Pancreas (tissue), 10 donors: Measurements from ENCODE around the gene STT3A. TPM values are rescaled to one million over a fixed set of nuclear protein-coding genes. Genes with fewer than 3 reads are reported as not detected.

Source experiments
- ATAC-seq, 4 donors: fragments of 200-7000 bp; cut with Tn5 transposase; one replicate each; pipeline versions ENCODE4 v1.8.0 to v1.9.1; 2020; ENCODE audit warnings: mild to moderate bottlenecking in 4 of 4, moderate library complexity in 4 of 4
- DNase-seq, 6 donors: peaks; one replicate each; pipeline ENCODE4 v3.0.0-alpha.2; 2020
- FAIRE-seq: peaks from 2 replicates; lab custom pipeline; 2012; peaks lifted over from hg19 to GRCh38; lab: Jason Lieb, UNC
- H3K27ac ChIP-seq, 4 donors: fragments of 200-600 bp; sonication (generic); 1 replicate in 3 of 4; 2 replicates in 1 of 4; pipeline versions ENCODE4 v1.5.0 to v1.8.0; 2020
- H3K27me3 ChIP-seq, 4 donors: fragments of 200-600 bp; one replicate each; pipeline ENCODE4 v1.8.0; 2021
- H3K36me3 ChIP-seq, 3 donors: fragments of 200-600 bp; sonication (generic) in 1 of 3; one replicate each; pipeline versions ENCODE4 v1.5.0 to v1.8.0; 2020 to 2021
- H3K4me1 ChIP-seq, 3 donors: fragments of 200-600 bp; one replicate each; pipeline ENCODE4 v1.8.0; 2021
- H3K4me3 ChIP-seq, 4 donors: fragments of 200-600 bp; sonication (generic) in 2 of 4; one replicate each; pipeline versions ENCODE4 v1.5.0 to v1.8.0; 2020 to 2021
- H3K9me3 ChIP-seq, 4 donors: fragments of 200-600 bp; one replicate each; pipeline ENCODE4 v1.8.0; 2021
- WGBS, 2 donors: extraction: QIAGEN DNeasy Blood & Tissue Kit; methylation state at CpG; one replicate each; pipeline ENCODE4 v1.1.7; 2013; 5-methylcytosine and 5-hydroxymethylcytosine counted together
- intact Hi-C, 3 donors: fragments of 100-400 bp; cut with DNase I; formaldehyde crosslinking; loops; one replicate each; pipeline versions ENCODE4 v1.11.1 to v1.14.2; 2022
- polyA plus RNA-seq, 2 donors: library from polyadenylated mRNA; stranded (reverse); fragments of 200-250 nt; gene quantifications; one replicate each; pipeline ENCODE4 v1.2.3, GENCODE V29; 2013
- total RNA-seq, 6 donors: library from RNA; stranded (reverse); fragmentation: NEBNext Ultra II Directional in 4 of 6; extraction: Animal tissue kit (Norgen Biotek cat#: 25700) in 4 of 6; gene quantifications; one replicate each; pipeline versions ENCODE4 v1.2.1 to v1.2.4, GENCODE V29; 2021 to 2023
- TF ChIP-seq, protein P1 (sequence below), 4 donors: fragments of 200-600 bp; sonication (generic) in 3 of 4; IDR thresholded peaks; one replicate each; pipeline versions ENCODE4 v1.5.0 to v1.8.0; 2021; ENCODE audit warnings: antibody characterized with exemption in 4 of 4
- donor health status: healthy with polysubstance abuse.
- donor health status: DM: no; HTN: no; CAD: no; lungs with moderate emphysema.
- donor health status: DM: no; HTN: no; CAD: no.
- donor health status: control.
- donor health status: control.
- donor health status: Bipolar disorder and iron deficiency.
- donor health status: DM: yes; HTN: yes; CAD: no.
- donor health status: DM: no; HTN: no; CAD: no.
- donor health status: DM: no; HTN: no; CAD: no.
- donor health status: DM: yes; HTN: yes; CAD: no.

The STT3A gene
- total and polyA plus RNA-seq, 8 donors: 37.4 to 121 (median 89.4) TPM

DNA sequence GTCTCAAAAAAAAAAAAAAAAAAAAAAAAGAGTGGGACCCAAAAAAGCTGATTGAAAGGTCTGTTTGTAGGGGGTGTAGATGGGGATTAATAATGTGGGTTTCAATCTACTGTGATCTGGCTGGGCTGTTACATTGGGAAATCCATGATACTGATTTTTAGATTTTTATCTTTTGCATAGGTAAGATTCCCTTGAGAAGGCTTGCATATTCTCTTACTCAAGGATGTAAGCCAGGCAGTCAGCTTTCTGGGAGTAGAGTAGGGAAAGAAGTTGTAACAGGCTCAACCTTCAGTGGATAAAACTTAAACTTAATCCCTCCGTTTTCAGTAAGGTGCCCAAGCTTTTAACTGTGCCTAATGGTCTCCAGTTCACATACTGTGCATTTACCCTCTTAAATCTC is 30.4 kb downstream of the STT3A start:
- intact Hi-C loops: no loop called here
- no peak for DNase-seq
- TF ChIP-seq, protein P1, sequence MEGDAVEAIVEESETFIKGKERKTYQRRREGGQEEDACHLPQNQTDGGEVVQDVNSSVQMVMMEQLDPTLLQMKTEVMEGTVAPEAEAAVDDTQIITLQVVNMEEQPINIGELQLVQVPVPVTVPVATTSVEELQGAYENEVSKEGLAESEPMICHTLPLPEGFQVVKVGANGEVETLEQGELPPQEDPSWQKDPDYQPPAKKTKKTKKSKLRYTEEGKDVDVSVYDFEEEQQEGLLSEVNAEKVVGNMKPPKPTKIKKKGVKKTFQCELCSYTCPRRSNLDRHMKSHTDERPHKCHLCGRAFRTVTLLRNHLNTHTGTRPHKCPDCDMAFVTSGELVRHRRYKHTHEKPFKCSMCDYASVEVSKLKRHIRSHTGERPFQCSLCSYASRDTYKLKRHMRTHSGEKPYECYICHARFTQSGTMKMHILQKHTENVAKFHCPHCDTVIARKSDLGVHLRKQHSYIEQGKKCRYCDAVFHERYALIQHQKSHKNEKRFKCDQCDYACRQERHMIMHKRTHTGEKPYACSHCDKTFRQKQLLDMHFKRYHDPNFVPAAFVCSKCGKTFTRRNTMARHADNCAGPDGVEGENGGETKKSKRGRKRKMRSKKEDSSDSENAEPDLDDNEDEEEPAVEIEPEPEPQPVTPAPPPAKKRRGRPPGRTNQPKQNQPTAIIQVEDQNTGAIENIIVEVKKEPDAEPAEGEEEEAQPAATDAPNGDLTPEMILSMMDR (IDR thresholded peaks at IDR 0.05): no peak
- ATAC-seq: no peak
- Histone ChIP-seq H3K27ac (no peak overlapping the region), H3K27me3 (no peaks in the 10 kb centered on the region), H3K4me1 (peaks cover 0 to 14% (median 11%) of the 10 kb centered on the region in 3 donors), H3K36me3 (peaks cover 9 to 39% (median 30%) of the 10 kb centered on the region in 3 donors), H3K9me3 (no peaks in the 10 kb centered on the region), H3K4me3 (no peak overlapping the region)
- no peak for FAIRE-seq
- 80 to 86% methylated on average over 1 of the region's 1 CpG for WGBS, 2 donors

DNA sequence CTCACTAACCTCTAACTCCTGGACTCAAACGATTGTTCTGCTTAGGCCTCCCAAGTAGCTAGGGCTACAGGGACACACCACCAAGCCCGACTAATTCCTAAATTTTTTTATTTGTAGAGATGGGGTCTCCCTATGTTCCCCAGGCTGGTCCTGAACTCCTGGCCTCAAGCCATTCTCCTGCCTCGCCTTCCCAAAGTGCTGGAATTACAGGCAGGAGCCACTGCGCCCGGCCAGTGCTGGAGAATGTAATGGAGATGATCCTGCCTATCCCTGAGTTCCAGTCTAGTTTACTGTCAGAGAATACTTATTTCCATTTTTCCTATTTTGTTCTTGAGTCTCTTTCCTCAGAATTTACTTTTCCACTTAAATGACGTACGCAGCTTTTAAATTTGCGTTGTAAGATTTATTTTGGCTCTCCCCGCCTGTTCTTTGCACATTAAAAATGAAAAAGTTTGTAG is 32.1 kb downstream of the STT3A start, which contains the start of gene CHEK1:
TSS of gene CHEK1 (plus strand) at position 408 of the 458 bp plus-strand sequence. CDS start 1,606 bp downstream, outside the sequence.
- intact Hi-C loops: no loop called here
- no peak for FAIRE-seq
- Histone ChIP-seq H3K4me3 (peak within 1 kb of the TSS; percentile 41 to 75 (median 67)), H3K9me3 (no peaks in the 10 kb centered on the region), H3K27me3 (no peaks in the 10 kb centered on the region), H3K27ac (peak within 1 kb of the TSS; percentile 86 to 99 (median 98)), H3K4me1 (peaks cover 0 to 14% (median 11%) of the 10 kb centered on the region in 3 donors), H3K36me3 (peaks cover 2 to 22% (median 16%) of the 10 kb centered on the region in 3 donors)
- 49 to 55% methylated on average over 9 of the region's 9 CpGs for WGBS, 2 donors
- TF ChIP-seq, protein P1 (IDR thresholded peaks at IDR 0.05): no peak
- peak in 1 of 4 donors; percentile 1 for ATAC-seq
- DNase-seq: peak in 3 of 6 donors; percentile 15 to 49 (median 21)

DNA sequence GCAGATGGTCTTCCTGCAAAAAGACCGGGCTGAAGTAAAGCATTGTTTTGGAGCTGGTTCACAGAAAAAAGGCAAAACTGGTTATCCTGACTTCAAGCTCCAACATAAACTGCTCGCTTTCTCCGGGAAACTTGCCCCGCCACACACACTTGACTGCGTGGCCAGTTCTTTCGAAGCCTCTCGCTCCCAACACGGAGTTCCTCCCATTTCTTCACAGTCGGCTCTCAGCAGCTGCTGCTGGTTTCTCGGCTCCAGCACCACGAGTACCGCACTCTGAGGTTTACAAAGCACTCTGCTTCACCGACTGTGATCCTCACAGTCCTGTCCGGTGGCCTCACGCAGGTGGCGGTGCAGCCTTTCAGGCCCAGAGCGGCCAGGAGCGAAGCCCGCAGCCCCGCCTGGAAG is 32.6 kb downstream of the STT3A start:
- Histone ChIP-seq H3K27me3 (no peaks in the 10 kb centered on the region), H3K4me3 (peak overlapping the region; percentile 41 to 75 (median 67)), H3K36me3 (peaks cover 0 to 17% (median 12%) of the 10 kb centered on the region in 3 donors), H3K9me3 (no peaks in the 10 kb centered on the region), H3K4me1 (peaks cover 0 to 14% (median 11%) of the 10 kb centered on the region in 3 donors), H3K27ac (peak overlapping the region; percentile 86 to 99 (median 98))
- ATAC-seq (peak in 3 of 4 donors; percentile 53 to 69 (median 57)), DNase-seq (peak in 1 of 6 donors; percentile 89), FAIRE-seq (no peak)
- TF ChIP-seq, protein P1 (IDR thresholded peaks at IDR 0.05): no peak
- 1% methylated on average over 20 of the region's 20 CpGs for WGBS, 2 donors
- intact Hi-C loops: no loop called here

DNA sequence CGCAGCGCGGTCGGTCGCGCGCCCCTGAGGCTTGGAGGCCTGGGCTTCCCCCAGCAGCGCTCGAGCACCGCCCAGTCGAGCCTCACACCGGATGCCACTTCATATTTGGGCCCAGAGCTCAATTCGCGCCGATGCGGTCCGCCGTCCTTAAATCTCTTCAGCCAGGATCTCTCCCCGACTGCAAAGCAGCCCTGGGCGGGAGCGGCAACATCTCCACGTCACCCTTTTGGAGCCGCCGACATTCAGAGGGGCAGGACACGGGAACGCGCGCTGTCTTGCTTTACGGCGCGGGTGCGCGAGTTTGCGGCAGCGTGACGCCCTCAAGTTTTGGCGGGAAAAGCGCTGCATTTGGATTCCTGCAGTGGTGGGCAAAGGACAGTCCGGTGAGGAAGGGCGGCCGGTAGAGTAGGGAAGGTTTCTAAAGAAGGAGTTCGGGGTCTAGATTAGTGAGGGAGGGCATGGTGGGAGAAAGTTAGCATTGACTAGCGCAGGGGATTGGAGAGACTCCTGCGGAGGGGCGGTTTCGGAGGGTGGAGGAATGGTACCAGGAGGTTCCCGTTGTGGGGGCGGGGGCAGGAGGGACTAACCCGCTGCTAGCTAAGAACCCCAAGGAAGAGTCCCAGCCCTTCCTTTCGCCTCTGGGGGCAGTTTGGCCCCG is 33.1 kb downstream of the STT3A start:
- WGBS, 2 donors: 0 to 1% methylated on average over 50 to 51 of the region's 51 CpGs
- Histone ChIP-seq H3K27me3 (no peaks in the 10 kb centered on the region), H3K27ac (peak overlapping the region; percentile 86 to 99 (median 98)), H3K36me3 (peaks cover 0 to 12% (median 6%) of the 10 kb centered on the region in 3 donors), H3K9me3 (no peaks in the 10 kb centered on the region), H3K4me1 (peaks cover 0 to 14% (median 11%) of the 10 kb centered on the region in 3 donors), H3K4me3 (peak overlapping the region; percentile 41 to 75 (median 67))
- DNase-seq: peak; percentile 82 to 93 (median 88)
- intact Hi-C loops: no loop called here
- peak; percentile 91 to 96 (median 94) for ATAC-seq
- TF ChIP-seq, protein P1 (IDR thresholded peaks at IDR 0.05): no peak
- no peak for FAIRE-seq
